Measurements from ENCODE around the gene LENG8. TPM values are rescaled to one million over a fixed set of nuclear protein-coding genes. Genes with fewer than 3 reads are reported as not detected.

Gene LENG8
- total and polyA plus RNA-seq, 2 of the 4 experiments (the other 2 are of a cell fraction) = 21.1 to 93.9 TPM

DNA sequence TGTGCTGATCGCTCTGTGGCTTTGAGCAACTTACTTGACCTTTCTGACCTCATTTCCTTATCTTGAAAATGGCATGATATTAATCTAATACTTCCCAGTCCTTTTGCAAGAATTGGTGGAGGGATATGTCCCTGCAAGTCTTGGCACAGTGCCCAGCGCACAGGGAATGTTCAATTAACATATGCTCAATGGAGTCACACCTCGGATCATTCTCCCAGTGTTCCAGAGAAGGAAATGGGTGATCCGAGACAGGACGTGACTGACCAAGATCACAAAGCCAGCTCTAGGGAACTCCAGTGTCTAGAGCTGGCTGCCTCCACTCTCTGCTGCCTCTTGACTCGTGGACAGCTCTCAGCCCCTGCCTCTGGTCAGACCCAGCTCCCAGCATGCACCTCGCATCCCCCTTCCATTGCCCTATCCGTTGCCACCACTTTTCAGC lies 20.5 kb downstream of the LENG8 start:
- Histone ChIP-seq H2AFZ (replicated peaks; ENCODE audit: low read length, poor library complexity) (no peak overlapping the region), H3K56ac (ENCODE audit: extremely low read depth, insufficient read depth, low read length) (no peak overlapping the region), H4K8ac (ENCODE audit: low read depth in 2 of 2, low read length in 2 of 2) (no peak overlapping the region), H3K9me1 (ENCODE audit: insufficient read depth, low read length) (peaks cover 4% of the 10 kb centered on the region; the same call in 1 of the 2 replicates), H2BK120ac (ENCODE audit: low read depth, low read length) (no peak overlapping the region), H4K20me1 (ENCODE audit: insufficient read depth, low read length) (peaks cover under 1% of the 10 kb centered on the region; the same call in 1 of the 2 replicates), H3K14ac (replicated peaks; ENCODE audit: low read depth, low read length) (no peak overlapping the region), H3K4ac (ENCODE audit: low read depth, low read length) (no peak overlapping the region), H2AK5ac (ENCODE audit: low read depth, low read length) (no peak overlapping the region), H3K9me3 (ENCODE audit: control insufficient read depth, insufficient read depth, low read length) (no peaks in the 10 kb centered on the region), H3K36me3 (ENCODE audit: control insufficient read depth, insufficient read depth, low read length) (peaks cover 2% of the 10 kb centered on the region; the same call in 1 of the 2 replicates), H2BK15ac (ENCODE audit: low read depth, low read length) (no peak overlapping the region), H2BK5ac (ENCODE audit: low read depth, low read length, poor library complexity, severe bottlenecking) (no peak overlapping the region), H3K23ac (ENCODE audit: low read depth, low read length) (0 out of 2 replicates have a peak overlapping the region, but pooled peaks have one; percentile 48), H3K18ac (ENCODE audit: low read depth, low read length) (no peak overlapping the region), H2AK9ac (replicated peaks; ENCODE audit: low read depth, low read length, poor library complexity) (no peak overlapping the region), H3K27me3 (ENCODE audit: control insufficient read depth, insufficient read depth, low read length) (no peaks in the 10 kb centered on the region), H3K4me1 (ENCODE audit: control insufficient read depth, insufficient read depth, low read length) (peaks cover 12% of the 10 kb centered on the region), H4K5ac (ENCODE audit: low read depth, low read length) (no peak overlapping the region), H3K9ac (ENCODE audit: low read depth, low read length) (no peak overlapping the region), H3K79me1 (ENCODE audit: low read depth in 1 of 2, low read length in 2 of 2) (peaks cover 0 to 7% of the 10 kb centered on the region in 2 experiments; a peak in 1 of 4 replicates), H4K91ac (ENCODE audit: insufficient read depth, low read depth, low read length) (no peak overlapping the region), H2BK20ac (ENCODE audit: low read depth, low read length) (no peak overlapping the region), H3K4me2 (ENCODE audit: low read depth, low read length) (no peak overlapping the region), H3K4me3 (ENCODE audit: insufficient read depth, low read depth, low read length) (no peak overlapping the region), H3K27ac (ENCODE audit: insufficient read depth, low read length) (no peak overlapping the region)
- intact Hi-C loops (cut with micrococcal nuclease) = loop anchor here (10.0 kb wide), 1 partner anchor 615 kb away; no protein-coding TSS in a partner anchor
- DNase-seq (no peak), ATAC-seq (ENCODE audit: low read depth) (no peak)
- dilution Hi-C loops (cut with HindIII; ENCODE audit: low sequenced_read_pairs, unreplicated experiment) = no loop called here
- TF ChIP-seq MAZ (IDR thresholded peaks at IDR 0.05; ENCODE audit: borderline replicate concordance, low read depth, low read length) = no peak
- no peak for TF ChIP-seq POLR2A (IDR thresholded peaks at IDR 0.05; ENCODE audit: low read depth, low read length)
- TF ChIP-seq, protein P1, sequence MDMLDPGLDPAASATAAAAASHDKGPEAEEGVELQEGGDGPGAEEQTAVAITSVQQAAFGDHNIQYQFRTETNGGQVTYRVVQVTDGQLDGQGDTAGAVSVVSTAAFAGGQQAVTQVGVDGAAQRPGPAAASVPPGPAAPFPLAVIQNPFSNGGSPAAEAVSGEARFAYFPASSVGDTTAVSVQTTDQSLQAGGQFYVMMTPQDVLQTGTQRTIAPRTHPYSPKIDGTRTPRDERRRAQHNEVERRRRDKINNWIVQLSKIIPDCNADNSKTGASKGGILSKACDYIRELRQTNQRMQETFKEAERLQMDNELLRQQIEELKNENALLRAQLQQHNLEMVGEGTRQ (IDR thresholded peaks at IDR 0.05; ENCODE audit: low read depth, low read length) = no peak
- no peak for TF ChIP-seq NFE2L2 (IDR thresholded peaks at IDR 0.05; ENCODE audit: low read depth, low read length)
- no peak for TF ChIP-seq SMC3 (IDR thresholded peaks at IDR 0.05; ENCODE audit: low read depth, low read length)
- no peak for TF ChIP-seq RAD21 (IDR thresholded peaks at IDR 0.05; ENCODE audit: low read length)
- TF ChIP-seq CEBPB (IDR thresholded peaks at IDR 0.05; ENCODE audit: low read depth, low read length) = no peak
- TF ChIP-seq RCOR1 (IDR thresholded peaks at IDR 0.05; ENCODE audit: insufficient replicate concordance, low read length) = no peak
- TF ChIP-seq, protein P2, sequence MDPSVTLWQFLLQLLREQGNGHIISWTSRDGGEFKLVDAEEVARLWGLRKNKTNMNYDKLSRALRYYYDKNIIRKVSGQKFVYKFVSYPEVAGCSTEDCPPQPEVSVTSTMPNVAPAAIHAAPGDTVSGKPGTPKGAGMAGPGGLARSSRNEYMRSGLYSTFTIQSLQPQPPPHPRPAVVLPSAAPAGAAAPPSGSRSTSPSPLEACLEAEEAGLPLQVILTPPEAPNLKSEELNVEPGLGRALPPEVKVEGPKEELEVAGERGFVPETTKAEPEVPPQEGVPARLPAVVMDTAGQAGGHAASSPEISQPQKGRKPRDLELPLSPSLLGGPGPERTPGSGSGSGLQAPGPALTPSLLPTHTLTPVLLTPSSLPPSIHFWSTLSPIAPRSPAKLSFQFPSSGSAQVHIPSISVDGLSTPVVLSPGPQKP (IDR thresholded peaks at IDR 0.05; ENCODE audit: borderline replicate concordance, low read depth, low read length) = no peak
- no peak for TF ChIP-seq BHLHE40 (IDR thresholded peaks at IDR 0.05; ENCODE audit: low read depth, low read length)
- ChIA-PET POLR2A (ENCODE audit: unreplicated experiment) (no interaction called here), CTCF (no interaction called here)
- WGBS, 2 experiments (ENCODE audit: extremely low coverage in 2 of 2, insufficient read length in 1 of 2) = 67% methylated on average over 2 of the region's 8 CpGs; no CpG with 5 or more reads in 1 of the 2 experiments
- BruUV-seq (replicated peaks) = no TSS peak
- in situ Hi-C loops (cut with MboI; ENCODE audit: low sequenced_read_pairs) = loop anchor here (25.0 kb wide), 4 partner anchors 357 to 1668 kb away; partner anchors contain the start of genes NAT14, NDUFA3, OSCAR and PRPF31

Measured in IMR-90 (cell line).